ENCODE results near the gene ZMIZ1. TPM values are rescaled to one million over a fixed set of nuclear protein-coding genes. Genes with fewer than 3 reads are reported as not detected.

Gene ZMIZ1
- total RNA-seq, 1 donor from 2014 or later: 6.3 TPM

DNA sequence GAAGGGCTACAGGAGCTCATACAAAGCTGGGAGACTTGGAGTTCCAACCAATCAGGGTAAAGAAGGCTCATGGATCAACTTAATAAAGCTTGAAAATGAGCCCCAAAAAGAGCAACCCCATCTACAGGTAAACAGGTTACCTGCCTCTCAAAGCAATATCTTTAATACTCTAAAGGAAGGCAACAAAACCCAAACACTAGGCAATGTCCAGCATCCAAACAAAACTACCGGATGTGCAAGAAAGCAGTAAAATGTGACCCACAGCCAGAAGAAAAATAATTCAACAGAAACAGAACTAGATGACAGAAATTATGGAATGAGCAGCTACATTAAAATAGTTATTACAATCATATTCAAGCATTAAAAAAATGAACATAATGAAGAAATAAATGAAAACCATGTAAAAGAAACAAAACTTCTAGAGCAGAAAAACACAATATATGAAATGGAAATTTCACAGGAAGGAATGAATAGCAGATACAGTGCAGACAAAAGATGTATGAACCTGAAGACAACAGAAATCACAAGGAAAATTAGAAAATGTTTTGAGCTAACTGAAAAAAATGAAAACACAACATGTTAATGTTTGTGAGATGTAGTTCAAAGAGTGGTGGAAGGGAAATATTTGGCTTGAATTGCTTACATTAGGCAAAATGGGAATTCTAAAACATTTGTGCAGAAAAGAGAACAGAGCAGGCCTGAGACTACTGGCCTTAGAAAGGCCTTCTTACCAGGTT is 30.5 kb upstream of the ZMIZ1 start:
- Histone ChIP-seq H3K36me3 (ENCODE audit: control insufficient read depth, insufficient read depth, low read length) (no peaks in the 10 kb centered on the region), H3K4me3 (ENCODE audit: low read depth, low read length) (no peak overlapping the region), H3K27me3 (ENCODE audit: control insufficient read depth, insufficient read depth, low read length) (peaks cover 2% of the 10 kb centered on the region)
- no peak for DNase-seq (ENCODE audit: low read depth)
- TF ChIP-seq, protein P1, sequence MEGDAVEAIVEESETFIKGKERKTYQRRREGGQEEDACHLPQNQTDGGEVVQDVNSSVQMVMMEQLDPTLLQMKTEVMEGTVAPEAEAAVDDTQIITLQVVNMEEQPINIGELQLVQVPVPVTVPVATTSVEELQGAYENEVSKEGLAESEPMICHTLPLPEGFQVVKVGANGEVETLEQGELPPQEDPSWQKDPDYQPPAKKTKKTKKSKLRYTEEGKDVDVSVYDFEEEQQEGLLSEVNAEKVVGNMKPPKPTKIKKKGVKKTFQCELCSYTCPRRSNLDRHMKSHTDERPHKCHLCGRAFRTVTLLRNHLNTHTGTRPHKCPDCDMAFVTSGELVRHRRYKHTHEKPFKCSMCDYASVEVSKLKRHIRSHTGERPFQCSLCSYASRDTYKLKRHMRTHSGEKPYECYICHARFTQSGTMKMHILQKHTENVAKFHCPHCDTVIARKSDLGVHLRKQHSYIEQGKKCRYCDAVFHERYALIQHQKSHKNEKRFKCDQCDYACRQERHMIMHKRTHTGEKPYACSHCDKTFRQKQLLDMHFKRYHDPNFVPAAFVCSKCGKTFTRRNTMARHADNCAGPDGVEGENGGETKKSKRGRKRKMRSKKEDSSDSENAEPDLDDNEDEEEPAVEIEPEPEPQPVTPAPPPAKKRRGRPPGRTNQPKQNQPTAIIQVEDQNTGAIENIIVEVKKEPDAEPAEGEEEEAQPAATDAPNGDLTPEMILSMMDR (IDR thresholded peaks at IDR 0.05; ENCODE audit: insufficient read depth, low read length, severe bottlenecking): no peak
- FAIRE-seq: no peak

DNA sequence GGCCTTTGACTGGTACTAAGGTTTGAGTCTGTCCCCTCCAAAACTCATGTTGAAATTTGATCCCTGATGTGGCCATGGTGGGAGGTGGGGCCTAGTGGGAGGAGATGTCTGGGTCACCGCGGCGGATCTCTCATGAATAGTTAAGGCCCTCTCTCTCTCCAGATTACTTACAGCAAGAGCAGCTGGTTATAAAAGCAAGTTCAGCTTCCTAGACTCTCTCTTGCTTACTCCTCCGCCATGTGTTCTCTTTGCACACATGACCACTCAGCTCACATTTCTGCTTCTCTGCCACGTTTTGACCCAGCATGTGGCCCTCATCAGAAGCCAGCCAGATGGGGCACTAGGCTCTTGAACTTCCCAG is 29.9 kb upstream of the ZMIZ1 start:
- peaks cover 2% of the 10 kb centered on the region for H3K27me3 ChIP-seq (ENCODE audit: control insufficient read depth, insufficient read depth, low read length)
- H3K4me3 ChIP-seq (ENCODE audit: low read depth, low read length): no peak overlapping the region
- no peaks in the 10 kb centered on the region for H3K36me3 ChIP-seq (ENCODE audit: control insufficient read depth, insufficient read depth, low read length)
- no peak for DNase-seq (ENCODE audit: low read depth)
- FAIRE-seq: no peak
- TF ChIP-seq, protein P1 (IDR thresholded peaks at IDR 0.05; ENCODE audit: insufficient read depth, low read length, severe bottlenecking): no peak

GRCh38 chr10:79042639-79043411 is 25.9 kb upstream of the ZMIZ1 start:
- Histone ChIP-seq H3K36me3 (ENCODE audit: control insufficient read depth, insufficient read depth, low read length) (no peaks in the 10 kb centered on the region), H3K27me3 (ENCODE audit: control insufficient read depth, insufficient read depth, low read length) (no peaks in the 10 kb centered on the region), H3K4me3 (ENCODE audit: low read depth, low read length) (no peak overlapping the region)
- no peak for FAIRE-seq
- no peak for DNase-seq (ENCODE audit: low read depth)
- TF ChIP-seq, protein P1 (IDR thresholded peaks at IDR 0.05; ENCODE audit: insufficient read depth, low read length, severe bottlenecking): no peak

DNA sequence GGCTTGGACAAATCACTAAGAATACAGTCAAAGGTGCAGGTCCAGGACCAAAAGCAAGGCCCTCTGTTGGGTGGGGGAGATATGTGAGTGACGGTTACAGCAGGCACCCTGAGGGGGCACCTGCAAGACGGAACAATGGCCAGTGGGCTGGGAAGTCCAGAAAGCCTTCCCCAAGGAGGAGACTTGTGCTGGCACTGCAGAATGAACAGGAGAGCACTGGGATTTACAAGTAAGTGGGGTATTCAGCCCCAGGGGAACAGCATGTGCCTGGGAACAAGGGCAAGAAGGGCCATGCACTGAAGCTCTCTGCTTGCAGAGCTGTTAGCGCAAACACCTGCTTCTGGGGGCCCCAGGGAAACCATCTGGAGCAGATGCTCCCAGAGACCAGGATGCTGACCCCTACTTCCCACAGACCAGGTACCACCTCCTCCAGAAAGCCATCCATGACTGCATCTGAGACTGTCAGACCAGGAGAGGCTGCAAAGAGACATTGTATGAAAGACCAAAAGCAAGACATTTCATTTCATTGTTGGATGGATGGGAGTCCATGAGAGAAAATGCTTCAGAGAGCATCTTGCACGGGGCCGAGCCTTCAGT is 24.6 kb upstream of the ZMIZ1 start:
- H3K36me3 ChIP-seq (ENCODE audit: control insufficient read depth, insufficient read depth, low read length): no peaks in the 10 kb centered on the region
- FAIRE-seq: no peak
- no peak for DNase-seq (ENCODE audit: low read depth)
- TF ChIP-seq, protein P1 (IDR thresholded peaks at IDR 0.05; ENCODE audit: insufficient read depth, low read length, severe bottlenecking): no peak
- no peak overlapping the region for H3K4me3 ChIP-seq (ENCODE audit: low read depth, low read length)
- no peaks in the 10 kb centered on the region for H3K27me3 ChIP-seq (ENCODE audit: control insufficient read depth, insufficient read depth, low read length)

DNA sequence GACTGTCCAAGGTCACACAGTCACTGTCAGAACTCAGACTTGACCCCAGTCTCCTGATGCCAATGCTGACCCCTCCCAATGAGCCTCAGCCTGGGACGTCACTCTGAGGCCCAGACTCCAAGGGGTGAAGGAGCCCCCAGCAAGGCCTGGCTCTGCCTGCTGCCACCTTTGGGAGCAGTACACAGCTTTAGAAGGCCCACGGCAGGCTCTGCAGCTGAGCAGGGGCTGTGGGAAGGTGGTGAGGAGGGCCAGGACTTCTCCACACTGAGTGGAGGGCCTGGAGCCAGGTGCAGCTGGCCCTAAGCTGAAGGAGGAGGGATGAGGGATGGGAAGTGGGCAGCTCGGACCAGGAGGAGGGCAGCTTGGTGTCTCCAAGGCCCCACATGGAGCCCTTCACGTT is 23.9 kb upstream of the ZMIZ1 start:
- Histone ChIP-seq H3K4me3 (ENCODE audit: low read depth, low read length) (no peak overlapping the region), H3K36me3 (ENCODE audit: control insufficient read depth, insufficient read depth, low read length) (no peaks in the 10 kb centered on the region), H3K27me3 (ENCODE audit: control insufficient read depth, insufficient read depth, low read length) (no peaks in the 10 kb centered on the region)
- DNase-seq (ENCODE audit: low read depth) (no peak), FAIRE-seq (no peak)
- TF ChIP-seq, protein P1 (IDR thresholded peaks at IDR 0.05; ENCODE audit: insufficient read depth, low read length, severe bottlenecking): no peak

Measured in bronchial epithelial cell (primary cell).